AG09319 (cell line): ENCODE measurements around the gene CCDC51.

Experiments
- DNase-seq: peaks from one replicate; pipeline ENCODE4 v3.0.0-alpha.2; 2010; ENCODE audit warnings: low read depth; ENCODE audit errors: extremely low read depth
- TF ChIP-seq, protein P1 (sequence below): IDR thresholded peaks from 2 replicates; pipeline ENCODE4 v1.5.1; 2011; ENCODE audit warnings: low read depth, mild to moderate bottlenecking, inconsistent platforms, low read length, moderate library complexity

CCDC51 gene

DNA sequence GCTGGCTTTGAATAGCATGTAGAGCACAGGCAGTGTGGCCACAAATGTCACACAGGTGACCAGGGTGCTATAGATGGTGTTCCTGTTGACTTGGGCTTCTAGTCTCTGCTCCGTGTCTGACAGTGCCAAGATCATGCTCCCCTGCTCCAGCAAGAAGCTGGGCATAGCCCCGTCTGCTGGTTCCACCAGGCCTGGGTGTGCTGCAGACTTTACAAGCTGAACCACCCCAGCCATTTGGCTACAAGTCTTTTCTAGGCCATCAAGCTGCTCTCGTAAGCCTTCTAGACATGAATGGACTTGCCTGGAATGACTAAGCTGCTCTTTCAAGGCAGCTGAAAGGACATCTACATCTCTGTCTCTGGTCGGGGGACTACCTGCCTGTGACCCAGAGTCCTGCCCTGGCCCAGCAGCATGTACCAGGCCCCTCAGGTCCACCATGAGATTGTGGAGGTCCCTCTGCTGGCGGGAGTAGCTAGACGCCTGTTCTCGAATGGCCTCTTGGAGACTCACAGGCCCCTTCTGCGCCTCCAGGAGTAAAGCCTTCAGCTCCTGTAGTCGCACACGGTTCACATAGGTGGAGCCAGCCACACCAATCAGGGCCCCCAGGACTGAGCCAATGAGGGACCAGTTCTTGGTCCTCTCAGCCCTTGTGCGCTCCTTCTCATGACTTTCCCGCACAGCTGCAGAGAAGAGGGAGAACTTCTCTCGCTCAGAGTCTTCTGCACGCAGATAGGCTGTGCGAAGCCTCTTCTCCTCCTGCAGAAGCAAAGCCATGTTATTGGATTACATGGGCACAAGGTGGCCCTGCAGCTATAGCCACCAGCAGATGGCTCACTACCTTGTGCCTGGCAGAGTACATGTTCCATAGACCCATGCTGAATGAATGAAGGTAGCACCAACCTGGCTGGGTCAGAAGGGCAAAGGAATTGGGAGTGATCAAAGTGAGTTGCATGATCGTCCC is 7.2 kb downstream of the CCDC51 start:
- no peak for DNase-seq
- TF ChIP-seq, protein P1, sequence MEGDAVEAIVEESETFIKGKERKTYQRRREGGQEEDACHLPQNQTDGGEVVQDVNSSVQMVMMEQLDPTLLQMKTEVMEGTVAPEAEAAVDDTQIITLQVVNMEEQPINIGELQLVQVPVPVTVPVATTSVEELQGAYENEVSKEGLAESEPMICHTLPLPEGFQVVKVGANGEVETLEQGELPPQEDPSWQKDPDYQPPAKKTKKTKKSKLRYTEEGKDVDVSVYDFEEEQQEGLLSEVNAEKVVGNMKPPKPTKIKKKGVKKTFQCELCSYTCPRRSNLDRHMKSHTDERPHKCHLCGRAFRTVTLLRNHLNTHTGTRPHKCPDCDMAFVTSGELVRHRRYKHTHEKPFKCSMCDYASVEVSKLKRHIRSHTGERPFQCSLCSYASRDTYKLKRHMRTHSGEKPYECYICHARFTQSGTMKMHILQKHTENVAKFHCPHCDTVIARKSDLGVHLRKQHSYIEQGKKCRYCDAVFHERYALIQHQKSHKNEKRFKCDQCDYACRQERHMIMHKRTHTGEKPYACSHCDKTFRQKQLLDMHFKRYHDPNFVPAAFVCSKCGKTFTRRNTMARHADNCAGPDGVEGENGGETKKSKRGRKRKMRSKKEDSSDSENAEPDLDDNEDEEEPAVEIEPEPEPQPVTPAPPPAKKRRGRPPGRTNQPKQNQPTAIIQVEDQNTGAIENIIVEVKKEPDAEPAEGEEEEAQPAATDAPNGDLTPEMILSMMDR: no peak

DNA sequence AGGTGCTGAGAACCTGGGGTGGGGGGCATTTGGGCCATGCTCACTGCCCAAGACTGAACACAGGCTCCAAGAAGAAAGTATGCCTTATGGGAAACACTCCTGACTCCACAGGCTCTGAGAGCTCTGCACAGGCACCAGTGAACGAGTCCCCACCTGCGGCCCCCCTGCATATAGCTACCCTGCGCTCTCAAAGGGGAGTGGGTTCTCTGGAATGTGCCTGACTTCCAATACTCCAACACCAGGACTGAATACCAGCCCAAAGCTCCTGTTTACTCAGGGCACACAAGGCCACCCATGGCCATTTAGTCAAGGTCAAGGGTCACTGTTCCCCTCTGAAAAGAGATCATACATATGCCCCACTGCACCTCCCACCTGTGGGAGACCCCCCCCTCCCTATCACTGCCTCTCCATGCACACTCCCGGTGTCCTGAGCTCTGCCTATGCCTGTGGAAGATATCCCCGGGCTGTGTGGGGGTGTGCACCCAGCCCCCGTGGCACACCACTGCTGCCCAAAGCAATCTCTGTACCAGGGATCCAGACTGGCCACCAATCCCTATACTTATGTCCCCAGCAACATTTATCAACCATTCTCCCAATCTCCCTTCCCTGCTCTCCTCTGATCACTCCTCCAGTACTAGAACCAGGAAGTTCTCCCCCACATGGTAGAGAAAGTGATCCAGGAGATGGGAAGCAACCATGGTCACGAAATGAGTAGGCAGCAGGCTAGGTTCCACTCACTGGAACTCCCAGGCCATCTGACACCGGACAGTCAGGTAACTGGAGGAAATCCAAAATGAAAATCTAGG is 8.5 kb downstream of the CCDC51 start:
- TF ChIP-seq, protein P1: no peak

DNA sequence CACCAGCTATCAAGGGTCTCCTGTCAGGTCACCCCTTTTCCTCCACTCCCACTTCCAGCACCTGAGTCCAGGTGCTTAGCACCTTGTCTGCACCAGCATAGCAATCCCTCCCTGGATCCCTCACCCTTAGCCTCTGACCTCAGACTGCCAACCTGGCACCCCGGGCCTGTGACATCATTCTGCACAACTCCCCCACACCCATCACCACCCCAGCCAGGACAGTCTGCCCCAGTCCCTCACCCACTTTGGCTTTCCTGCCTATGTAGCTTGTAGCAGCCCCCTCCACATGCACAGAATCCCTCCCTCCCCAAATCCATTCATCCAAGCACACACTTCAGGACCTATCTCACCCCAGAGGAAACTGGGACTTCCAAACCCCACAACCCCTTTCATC is 9.2 kb downstream of the CCDC51 start:
- DNase-seq: no peak
- TF ChIP-seq, protein P1: no peak

More for the DNA sequence above, 8.5 kb downstream of the CCDC51 start:
- no peak for DNase-seq

DNA sequence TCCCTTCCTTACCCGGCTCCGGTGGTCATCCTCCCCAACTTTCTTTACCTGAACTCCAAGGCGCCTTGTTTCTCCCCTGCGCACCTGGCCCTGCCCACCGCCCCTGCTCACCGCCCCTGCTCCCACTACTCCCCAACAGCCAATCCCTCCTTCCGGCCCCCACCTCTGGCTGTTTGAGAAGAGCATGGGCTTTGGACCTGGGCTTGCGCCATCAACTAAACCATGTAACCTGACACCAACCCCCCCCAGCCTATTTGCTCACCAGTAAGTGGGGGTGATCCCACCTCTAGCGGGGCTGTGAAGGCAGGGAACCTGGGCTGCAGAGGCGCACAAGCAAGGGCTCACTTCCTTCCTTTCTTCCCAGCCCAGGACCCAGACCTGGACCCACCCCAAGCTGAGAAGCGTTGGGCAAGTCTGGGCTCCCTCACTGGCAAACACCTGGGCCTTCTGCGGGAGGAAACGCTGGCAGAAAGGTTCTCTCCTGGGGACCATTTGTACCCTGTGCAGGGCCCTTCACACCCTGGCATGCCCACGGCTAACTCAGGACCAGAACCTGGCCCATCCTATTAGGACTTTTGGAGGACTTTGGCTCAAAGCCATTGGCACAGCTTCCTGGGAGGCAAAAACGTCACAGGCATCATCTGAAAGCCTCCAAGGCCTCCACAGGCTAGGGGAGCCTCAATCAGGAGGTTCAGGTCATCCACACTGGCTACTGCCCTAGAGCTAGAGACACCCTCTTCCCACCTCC is 9.8 kb downstream of the CCDC51 start, which contains the start of gene PLXNB1:
Gene PLXNB1 (minus strand): TSS at position 127 of the 748 bp plus-strand sequence. CDS start 5,475 bp downstream, outside the sequence.
- DNase-seq: no peak
- TF ChIP-seq, protein P1: no peak

GRCh38 chr3:48429317-48429959 is 10.5 kb downstream of the CCDC51 start:
- no peak for DNase-seq
- TF ChIP-seq, protein P1: no peak

DNA sequence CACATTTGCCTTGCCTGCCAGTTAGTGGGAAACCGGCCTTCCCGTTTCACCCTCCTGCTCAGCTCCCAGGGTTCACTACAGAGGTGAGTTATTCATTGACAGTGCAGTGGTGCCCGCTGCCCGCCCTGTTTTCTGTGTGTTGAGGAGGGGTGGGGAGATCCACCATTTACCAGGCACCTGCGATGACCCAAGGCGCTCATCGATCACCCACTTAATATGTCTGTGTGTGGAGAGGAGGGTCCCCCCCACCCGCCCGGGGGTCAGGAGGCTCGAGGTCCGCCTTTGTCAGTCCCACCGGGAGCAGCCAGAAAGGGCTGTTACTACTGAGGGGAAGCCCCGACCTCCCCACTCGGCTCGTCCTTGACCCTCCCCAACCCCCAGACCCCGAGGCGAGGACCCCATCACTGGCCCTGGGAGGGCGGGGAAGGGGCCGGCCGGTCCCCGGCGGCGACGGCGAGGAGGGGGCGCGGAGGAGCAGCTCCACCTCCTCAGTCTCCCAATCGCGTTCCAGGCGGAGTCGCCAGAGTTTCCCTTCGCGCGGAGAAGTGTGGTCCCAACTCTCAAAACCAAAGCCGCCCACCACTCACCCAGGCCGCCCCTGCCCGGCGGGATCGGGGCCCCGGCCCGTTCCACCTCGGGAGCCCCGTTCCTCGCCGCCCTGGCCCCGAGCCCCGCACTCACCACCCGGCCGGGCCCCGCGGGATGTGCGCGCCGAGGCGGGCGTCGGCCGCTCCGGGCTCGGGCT is 11.2 kb downstream of the CCDC51 start:
- no peak for DNase-seq
- TF ChIP-seq, protein P1: no peak
